ENCODE data around the gene SELENOP.

DNA sequence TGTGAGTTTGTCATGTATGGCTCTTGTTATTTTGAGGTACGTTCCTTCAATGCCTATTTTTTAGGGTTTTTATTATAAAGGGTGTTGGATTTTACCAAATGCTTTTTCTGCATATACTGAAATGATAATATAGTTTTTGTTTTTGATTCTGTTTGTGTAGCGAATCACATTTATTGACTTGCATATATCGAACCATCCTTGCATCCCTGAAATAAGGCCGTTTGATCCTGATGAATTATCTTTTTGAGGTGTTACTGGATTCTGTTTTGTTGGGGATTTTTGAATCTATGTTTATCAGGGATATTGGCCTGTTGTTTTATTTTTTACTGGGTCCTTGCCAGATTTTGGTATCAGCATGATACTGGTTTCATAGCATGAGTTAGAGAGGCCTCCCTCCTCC, 25.9 kb downstream of the SELENOP start:
- no peak for TF ChIP-seq MYC (IDR thresholded peaks at IDR 0.05; ENCODE audit: low read depth, low read length)
- TF ChIP-seq, protein P1, sequence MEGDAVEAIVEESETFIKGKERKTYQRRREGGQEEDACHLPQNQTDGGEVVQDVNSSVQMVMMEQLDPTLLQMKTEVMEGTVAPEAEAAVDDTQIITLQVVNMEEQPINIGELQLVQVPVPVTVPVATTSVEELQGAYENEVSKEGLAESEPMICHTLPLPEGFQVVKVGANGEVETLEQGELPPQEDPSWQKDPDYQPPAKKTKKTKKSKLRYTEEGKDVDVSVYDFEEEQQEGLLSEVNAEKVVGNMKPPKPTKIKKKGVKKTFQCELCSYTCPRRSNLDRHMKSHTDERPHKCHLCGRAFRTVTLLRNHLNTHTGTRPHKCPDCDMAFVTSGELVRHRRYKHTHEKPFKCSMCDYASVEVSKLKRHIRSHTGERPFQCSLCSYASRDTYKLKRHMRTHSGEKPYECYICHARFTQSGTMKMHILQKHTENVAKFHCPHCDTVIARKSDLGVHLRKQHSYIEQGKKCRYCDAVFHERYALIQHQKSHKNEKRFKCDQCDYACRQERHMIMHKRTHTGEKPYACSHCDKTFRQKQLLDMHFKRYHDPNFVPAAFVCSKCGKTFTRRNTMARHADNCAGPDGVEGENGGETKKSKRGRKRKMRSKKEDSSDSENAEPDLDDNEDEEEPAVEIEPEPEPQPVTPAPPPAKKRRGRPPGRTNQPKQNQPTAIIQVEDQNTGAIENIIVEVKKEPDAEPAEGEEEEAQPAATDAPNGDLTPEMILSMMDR (IDR thresholded peaks at IDR 0.05; ENCODE audit: extremely low read depth in 1 of 2, insufficient read depth in 1 of 2, low read depth in 1 of 2, low read length in 2 of 2) = no peak

Data from endothelial cell of umbilical vein (primary cell).